Measurements from ENCODE around the gene TMPRSS9. TPM values are rescaled to one million over a fixed set of nuclear protein-coding genes. Genes with fewer than 3 reads are reported as not detected.
A peak's percentile ranks its signal among the peaks of the same experiment; 100 is the strongest.
"Not testable (repeated sequence)": the region's sequence is repeated elsewhere in the genome, so short reads cannot be mapped to it uniquely, and the experiment has no call there.

TMPRSS9 gene
- total RNA-seq, 1 experiment from 2014 or later, result 0.23 TPM

- Histone ChIP-seq H3K4me3 (ENCODE audit: low read depth in 2 of 2, low read length in 2 of 2) (no peak overlapping the region), H3K36me3 (ENCODE audit: control insufficient read depth, insufficient read depth, low read length) (no peaks in the 10 kb centered on the region), H3K9me3 (ENCODE audit: control insufficient read depth, insufficient read depth, low read depth, low read length) (no peaks in the 10 kb centered on the region), H3K4me1 (ENCODE audit: control insufficient read depth, insufficient read depth, low read length) (no peaks in the 10 kb centered on the region), H3K27ac (ENCODE audit: low read length) (no peak overlapping the region), H3K27me3 (ENCODE audit: control insufficient read depth, insufficient read depth, low read length) (no peaks in the 10 kb centered on the region)
- in situ Hi-C loops (cut with HindIII; ENCODE audit: low pct_unique_long_range_greater_than_20kb, low sequenced_read_pairs) (no loop called here), intact Hi-C loops (cut with micrococcal nuclease; ENCODE audit: unreplicated experiment) (no loop called here)
- TF ChIP-seq CTCF (IDR thresholded peaks at IDR 0.05), result no peak
- TF ChIP-seq REST (IDR thresholded peaks at IDR 0.05; ENCODE audit: insufficient read depth in 1 of 2, low read depth in 2 of 2, low read length in 1 of 2), result no peak
- no peak for TF ChIP-seq SIN3A (IDR thresholded peaks at IDR 0.05; ENCODE audit: borderline replicate concordance, insufficient read depth, low read depth, low read length)
- TF ChIP-seq TCF7L2 (IDR thresholded peaks at IDR 0.05; ENCODE audit: low read depth, low read length), result no peak
- no peak for TF ChIP-seq POLR2AphosphoS5 (IDR thresholded peaks at IDR 0.05; ENCODE audit: low read depth, low read length)
- no peak for ATAC-seq
- DNase-seq (ENCODE audit: low read depth, low spot score), result no peak
- no TSS peak for BruUV-seq (replicated peaks)
- CTCF ChIA-PET, result no interaction called here
- POLR2A ChIA-PET, result no interaction called here
These were observed 55.9 kb downstream of the TMPRSS9 start for GRCh38 chr19:2415973-2416319.

- no TSS peak for BruUV-seq (replicated peaks)
- H3K36me3 ChIP-seq (ENCODE audit: control insufficient read depth, insufficient read depth, low read length), result no peaks in the 10 kb centered on the region
- no peak overlapping the region for H3K4me3 ChIP-seq (ENCODE audit: low read depth in 2 of 2, low read length in 2 of 2)
- DNase-seq (ENCODE audit: low read depth, low spot score), result no peak
- H3K27ac ChIP-seq (ENCODE audit: low read length), result no peak overlapping the region
- intact Hi-C loops (cut with micrococcal nuclease; ENCODE audit: unreplicated experiment) (no loop called here), in situ Hi-C loops (cut with HindIII; ENCODE audit: low pct_unique_long_range_greater_than_20kb, low sequenced_read_pairs) (no loop called here)
- POLR2A ChIA-PET, result interaction anchor here (0.6 to 0.7 kb wide), 2 partner anchors 18 to 31 kb away, joined by 4 to 6 read pairs; no protein-coding TSS in a partner anchor
- H3K27me3 ChIP-seq (ENCODE audit: control insufficient read depth, insufficient read depth, low read length), result no peaks in the 10 kb centered on the region
- peak; percentile 38 for ATAC-seq
- no peaks in the 10 kb centered on the region for H3K9me3 ChIP-seq (ENCODE audit: control insufficient read depth, insufficient read depth, low read depth, low read length)
- H3K4me1 ChIP-seq (ENCODE audit: control insufficient read depth, insufficient read depth, low read length), result no peaks in the 10 kb centered on the region
- TF ChIP-seq SIN3A (IDR thresholded peaks at IDR 0.05; ENCODE audit: borderline replicate concordance, insufficient read depth, low read depth, low read length) (no peak), POLR2AphosphoS5 (IDR thresholded peaks at IDR 0.05; ENCODE audit: low read depth, low read length) (no peak), TCF7L2 (IDR thresholded peaks at IDR 0.05; ENCODE audit: low read depth, low read length) (no peak)
- CTCF ChIA-PET, result no interaction called here
These were observed 56.4 kb downstream of the TMPRSS9 start for GRCh38 chr19:2416321-2417097.

- POLR2A ChIA-PET, result interaction anchor here (0.6 to 0.7 kb wide), 2 partner anchors 17 to 30 kb away, joined by 4 to 6 read pairs; no protein-coding TSS in a partner anchor
- in situ Hi-C loops (cut with HindIII; ENCODE audit: low pct_unique_long_range_greater_than_20kb, low sequenced_read_pairs); H3K4me1 ChIP-seq (ENCODE audit: control insufficient read depth, insufficient read depth, low read length); H3K27me3 ChIP-seq (ENCODE audit: control insufficient read depth, insufficient read depth, low read length); H3K27ac ChIP-seq (ENCODE audit: low read length); H3K4me3 ChIP-seq (ENCODE audit: low read depth in 2 of 2, low read length in 2 of 2); CTCF ChIA-PET; ATAC-seq; intact Hi-C loops (cut with micrococcal nuclease; ENCODE audit: unreplicated experiment); BruUV-seq (replicated peaks); H3K9me3 ChIP-seq (ENCODE audit: control insufficient read depth, insufficient read depth, low read depth, low read length); H3K36me3 ChIP-seq (ENCODE audit: control insufficient read depth, insufficient read depth, low read length); DNase-seq (ENCODE audit: low read depth, low spot score): not testable (repeated sequence)
These were observed 57.4 kb downstream of the TMPRSS9 start for GRCh38 chr19:2417436-2417835.
